Stomach (tissue), 9 donors: ENCODE data around the gene GPR65. TPM values are rescaled to one million over a fixed set of nuclear protein-coding genes. Genes with fewer than 3 reads are reported as not detected.

ENCODE experiments used
- DNase-seq, 2 donors: peaks; one replicate each; pipeline versions ENCODE4 v3.0.0 to v3.0.0-alpha.2; 2013 to 2019
- H3K27ac ChIP-seq, 5 donors: fragments of 200-600 bp in 4 of 5; sonication (generic) in 4 of 5; one replicate each; pipeline ENCODE4 v1.5.1; 2013 to 2019; ENCODE audit warnings: mild to moderate bottlenecking in 1 of 5, moderate library complexity in 1 of 5
- H3K27me3 ChIP-seq, 3 donors: fragments of 200-600 bp; sonication (generic); one replicate each; pipeline ENCODE4 v1.5.1; 2017 to 2019; ENCODE audit warnings: mixed run types in 1 of 3
- H3K36me3 ChIP-seq, 4 donors: fragments of 200-600 bp; sonication (generic); 1 replicate in 3 of 4; 2 replicates in 1 of 4; pipeline ENCODE4 v1.5.1; 2016 to 2019
- H3K4me1 ChIP-seq, 4 donors: fragments of 200-600 bp; sonication (generic); one replicate each; pipeline ENCODE4 v1.5.1; 2016 to 2019
- H3K4me3 ChIP-seq, 4 donors: fragments of 200-600 bp; sonication (generic) in 3 of 4; one replicate each; pipeline ENCODE4 v1.5.1; 2016 to 2019; ENCODE audit warnings: mild to moderate bottlenecking in 1 of 4
- H3K9me3 ChIP-seq, 4 donors: fragments of 200-600 bp; sonication (generic); one replicate each; pipeline ENCODE4 v1.5.1; 2016 to 2019
- EP300 ChIP-seq: sonication (generic); formaldehyde crosslinking; IDR thresholded peaks from one replicate; pipeline ENCODE4 v1.6.1; 2017; ENCODE audit warnings: antibody characterized with exemption
- POLR2A ChIP-seq, 4 donors: fragments of 450-650 bp; IDR thresholded peaks; one replicate each; pipeline ENCODE4 v1.6.1; 2016; ENCODE audit warnings: antibody characterized with exemption in 4 of 4, control low read depth in 2 of 4, mild to moderate bottlenecking in 1 of 4, moderate library complexity in 1 of 4
- POLR2AphosphoS5 ChIP-seq, 3 donors: sonication (generic); formaldehyde crosslinking; IDR thresholded peaks; one replicate each; pipeline ENCODE4 v1.6.1; 2016; ENCODE audit warnings: antibody characterized with exemption in 3 of 3
- WGBS, 5 donors: extraction: QIAGEN DNeasy Blood & Tissue Kit in 3 of 5; methylation state at CpG; one replicate each; pipeline versions ENCODE4 v1.1.5 to v1.1.7; 2013 to 2018; 5-methylcytosine and 5-hydroxymethylcytosine counted together
- intact Hi-C: fragments of 100-400 bp; cut with DNase I; formaldehyde crosslinking; loops from one replicate; pipeline ENCODE4 v1.15.1; 2023; ENCODE audit warnings: low total_unique reads
- polyA plus RNA-seq, 3 donors: library from polyadenylated mRNA; stranded (reverse); fragments of 200-250 nt; gene quantifications; one replicate each; pipeline ENCODE4 v1.2.3, GENCODE V29; 2013
- total RNA-seq, 5 donors: library from RNA; depleted of rRNA; stranded (reverse); fragments of >200 nt; gene quantifications; one replicate each; pipeline versions ENCODE4 v1.1.0 to v1.2.3, GENCODE V29; 2014 to 2016
- TF ChIP-seq, protein P1 (sequence below), 7 experiments: fragments of 450-650 bp in 4 of 7; fragments of 200-600 bp in 3 of 7; sonication (generic) in 3 of 7; IDR thresholded peaks; one replicate each; pipeline ENCODE4 v1.5.1; 2016 to 2019; ENCODE audit warnings: antibody characterized with exemption in 7 of 7, control low read depth in 2 of 7, mild to moderate bottlenecking in 1 of 7
- donor health status: healthy with polysubstance abuse.
- donor health status: Bipolar disorder and iron deficiency.
- donor health status: healthy.

GPR65 gene
- total and polyA plus RNA-seq, 8 donors, result 0.48 to 2.6 (median 1.1) TPM; not detected in 2

DNA sequence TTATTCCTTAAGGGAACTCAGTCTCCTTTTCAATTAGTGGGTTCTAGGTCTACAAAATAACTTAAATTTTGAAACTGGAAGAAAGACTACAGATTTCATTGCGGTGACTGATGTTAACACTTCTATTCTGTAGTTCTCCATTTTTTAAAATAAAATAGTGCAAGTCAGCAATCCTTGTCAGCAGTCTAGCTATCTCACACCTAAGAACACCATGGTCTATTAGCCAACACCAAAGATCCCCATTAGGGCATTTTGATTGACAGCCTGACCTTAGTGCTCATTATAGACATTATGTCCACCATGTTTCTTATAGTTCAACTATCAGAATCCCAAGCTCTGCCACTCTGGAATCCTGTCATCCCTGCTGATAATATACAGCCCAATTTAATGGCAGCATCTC, 27.4 kb downstream of the GPR65 start:
- TF ChIP-seq, protein P1, sequence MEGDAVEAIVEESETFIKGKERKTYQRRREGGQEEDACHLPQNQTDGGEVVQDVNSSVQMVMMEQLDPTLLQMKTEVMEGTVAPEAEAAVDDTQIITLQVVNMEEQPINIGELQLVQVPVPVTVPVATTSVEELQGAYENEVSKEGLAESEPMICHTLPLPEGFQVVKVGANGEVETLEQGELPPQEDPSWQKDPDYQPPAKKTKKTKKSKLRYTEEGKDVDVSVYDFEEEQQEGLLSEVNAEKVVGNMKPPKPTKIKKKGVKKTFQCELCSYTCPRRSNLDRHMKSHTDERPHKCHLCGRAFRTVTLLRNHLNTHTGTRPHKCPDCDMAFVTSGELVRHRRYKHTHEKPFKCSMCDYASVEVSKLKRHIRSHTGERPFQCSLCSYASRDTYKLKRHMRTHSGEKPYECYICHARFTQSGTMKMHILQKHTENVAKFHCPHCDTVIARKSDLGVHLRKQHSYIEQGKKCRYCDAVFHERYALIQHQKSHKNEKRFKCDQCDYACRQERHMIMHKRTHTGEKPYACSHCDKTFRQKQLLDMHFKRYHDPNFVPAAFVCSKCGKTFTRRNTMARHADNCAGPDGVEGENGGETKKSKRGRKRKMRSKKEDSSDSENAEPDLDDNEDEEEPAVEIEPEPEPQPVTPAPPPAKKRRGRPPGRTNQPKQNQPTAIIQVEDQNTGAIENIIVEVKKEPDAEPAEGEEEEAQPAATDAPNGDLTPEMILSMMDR (IDR thresholded peaks at IDR 0.05), result no peak
- no peak for TF ChIP-seq POLR2AphosphoS5 (IDR thresholded peaks at IDR 0.05)
- no peak for TF ChIP-seq POLR2A (IDR thresholded peaks at IDR 0.05)
- TF ChIP-seq EP300, result no peak
- H3K27ac ChIP-seq, result no peak overlapping the region
- H3K9me3 ChIP-seq, result no peaks in the 10 kb centered on the region
- no peaks in the 10 kb centered on the region for H3K27me3 ChIP-seq
- H3K4me1 ChIP-seq, result no peaks in the 10 kb centered on the region
- no peak for DNase-seq
- no peak overlapping the region for H3K4me3 ChIP-seq
- 95 to 100% (median 98%) methylated on average over 1 of the region's 1 CpG for WGBS, 5 donors
- no peaks in the 10 kb centered on the region for H3K36me3 ChIP-seq
- intact Hi-C loops, result no loop called here

DNA sequence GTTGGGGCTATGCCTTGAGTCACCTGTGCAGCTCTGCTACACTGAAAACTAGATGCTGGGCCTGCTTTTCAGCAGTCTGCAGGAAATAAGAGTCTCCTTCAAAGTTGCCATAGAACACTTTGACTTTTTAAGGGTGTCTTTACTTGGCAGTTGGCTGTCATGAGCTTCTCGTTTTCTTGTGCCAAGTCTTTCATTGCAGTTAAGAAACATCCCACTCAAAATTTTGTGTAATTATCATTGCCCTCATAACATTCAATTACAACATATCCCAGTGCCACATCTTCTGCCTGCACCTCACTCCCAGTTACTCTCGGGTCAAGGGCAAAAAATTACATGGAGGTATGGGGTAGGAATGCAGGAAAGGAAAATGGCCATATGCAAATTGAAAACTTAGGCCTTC, 29.1 kb downstream of the GPR65 start:
- Histone ChIP-seq H3K9me3 (no peaks in the 10 kb centered on the region), H3K36me3 (no peaks in the 10 kb centered on the region), H3K4me3 (no peak overlapping the region), H3K27me3 (no peaks in the 10 kb centered on the region), H3K4me1 (no peaks in the 10 kb centered on the region), H3K27ac (no peak overlapping the region)
- WGBS, 5 donors, result 68 to 79% (median 69%) methylated on average over 2 of the region's 2 CpGs
- TF ChIP-seq POLR2AphosphoS5 (IDR thresholded peaks at IDR 0.05), result no peak
- no peak for TF ChIP-seq EP300
- TF ChIP-seq, protein P1 (IDR thresholded peaks at IDR 0.05), result no peak
- no peak for TF ChIP-seq POLR2A (IDR thresholded peaks at IDR 0.05)
- intact Hi-C loops, result no loop called here
- DNase-seq, result no peak

DNA sequence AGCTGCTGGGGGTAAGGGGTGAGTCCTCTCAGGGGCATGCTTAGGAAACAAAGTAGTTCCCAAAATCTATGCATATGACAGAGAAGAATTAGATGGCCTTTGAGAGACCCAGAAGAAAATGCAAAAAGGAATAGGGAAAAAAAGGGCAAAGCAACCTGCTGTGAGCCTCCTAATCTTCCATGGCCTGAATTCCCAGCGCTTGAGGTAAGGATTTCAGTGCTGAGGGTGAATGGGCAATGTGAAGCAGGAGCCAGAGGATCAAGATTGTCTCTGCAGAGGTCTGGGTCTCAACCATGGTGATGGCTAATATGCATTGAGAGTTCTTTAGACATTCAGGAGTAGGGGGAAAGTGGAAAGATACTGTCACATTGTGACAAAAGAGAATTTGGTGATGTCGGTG, 31.5 kb downstream of the GPR65 start:
- 67 to 93% (median 82%) methylated on average over 2 of the region's 2 CpGs for WGBS, 5 donors
- intact Hi-C loops, result no loop called here
- no peaks in the 10 kb centered on the region for H3K9me3 ChIP-seq
- no peak overlapping the region for H3K27ac ChIP-seq
- no peaks in the 10 kb centered on the region for H3K27me3 ChIP-seq
- no peaks in the 10 kb centered on the region for H3K4me1 ChIP-seq
- no peak for DNase-seq
- H3K36me3 ChIP-seq, result no peaks in the 10 kb centered on the region
- no peak overlapping the region for H3K4me3 ChIP-seq
- TF ChIP-seq, protein P1 (IDR thresholded peaks at IDR 0.05), result no peak
- no peak for TF ChIP-seq POLR2AphosphoS5 (IDR thresholded peaks at IDR 0.05)
- no peak for TF ChIP-seq EP300
- no peak for TF ChIP-seq POLR2A (IDR thresholded peaks at IDR 0.05)

- no peaks in the 10 kb centered on the region for H3K27me3 ChIP-seq
- H3K36me3 ChIP-seq, result no peaks in the 10 kb centered on the region
- intact Hi-C loops, result no loop called here
- H3K27ac ChIP-seq, result no peak overlapping the region
- no peaks in the 10 kb centered on the region for H3K4me1 ChIP-seq
- DNase-seq, result no peak
- 82 to 93% (median 89%) methylated on average over 1 of the region's 1 CpG for WGBS, 5 donors
- no peak overlapping the region for H3K4me3 ChIP-seq
- TF ChIP-seq POLR2A (IDR thresholded peaks at IDR 0.05) (no peak), POLR2AphosphoS5 (IDR thresholded peaks at IDR 0.05) (no peak), EP300 (no peak)
- TF ChIP-seq, protein P1 (IDR thresholded peaks at IDR 0.05), result no peak
- no peaks in the 10 kb centered on the region for H3K9me3 ChIP-seq
These were observed 32.4 kb downstream of the GPR65 start for GRCh38 chr14:88037325-88037724.
